ENCODE measurements around the gene IL18BP. TPM values are rescaled to one million over a fixed set of nuclear protein-coding genes. Genes with fewer than 3 reads are reported as not detected.

The IL18BP gene
- total and polyA plus RNA-seq, 2 of the 13 experiments (the other 11 are each of a cell fraction or from before 2014, with no cell fraction given) = 4.1 to 12.8 TPM

DNA sequence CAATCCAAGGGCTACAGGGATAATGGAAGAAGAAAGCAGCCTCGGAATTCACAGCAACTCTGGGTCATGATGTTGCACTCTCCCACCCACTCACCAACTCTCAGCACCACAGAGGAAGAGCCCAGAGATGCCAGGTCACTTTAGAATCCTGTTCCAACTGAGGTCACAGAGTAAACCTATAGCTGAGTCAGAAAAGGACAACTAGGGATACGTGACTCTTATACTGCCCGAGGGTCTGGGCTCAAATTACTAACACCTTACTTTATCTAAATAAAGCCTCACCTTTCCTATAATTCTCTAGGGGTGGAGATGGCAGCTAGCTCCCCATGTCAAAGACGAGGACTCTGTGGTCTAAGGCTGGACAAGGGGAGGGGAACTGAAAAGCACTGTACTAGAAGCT lies 24.6 kb downstream of the IL18BP start:
- ATAC-seq (no peak), FAIRE-seq (no peak), DNase-seq (ENCODE audit: low spot score) (no peak)
- peaks cover 53 to 91% of the 10 kb centered on the region in 2 experiments for H3K36me3 ChIP-seq (replicated peaks in 1 of 2; ENCODE audit: control insufficient read depth in 1 of 2, insufficient read depth in 2 of 2, low read length in 2 of 2)
- H2AFZ ChIP-seq (ENCODE audit: low read length) = no peak overlapping the region
- in situ Hi-C loops (cut with HindIII; ENCODE audit: extremely low pct_ligation_motif_present, low pct_unique_long_range_greater_than_20kb) = no loop called here
- TF ChIP-seq SYNCRIP (IDR thresholded peaks at IDR 0.05; ENCODE audit: insufficient read depth, low read depth, low read length) (no peak), ZNF543 (CRISPR knock-in tag; IDR thresholded peaks at IDR 0.05) (no peak), MTA1 (CRISPR knock-in tag; IDR thresholded peaks at IDR 0.05; ENCODE audit: borderline replicate concordance) (no peak), PAX8 (CRISPR knock-in tag; IDR thresholded peaks at IDR 0.05; ENCODE audit: borderline replicate concordance) (no peak), POLR2G (IDR thresholded peaks at IDR 0.05; ENCODE audit: low read depth, low read length) (no peak), MIER2 (CRISPR knock-in tag; IDR thresholded peaks at IDR 0.05) (no peak), ZNF605 (CRISPR knock-in tag; IDR thresholded peaks at IDR 0.05) (no peak)
- TF ChIP-seq, protein P1, sequence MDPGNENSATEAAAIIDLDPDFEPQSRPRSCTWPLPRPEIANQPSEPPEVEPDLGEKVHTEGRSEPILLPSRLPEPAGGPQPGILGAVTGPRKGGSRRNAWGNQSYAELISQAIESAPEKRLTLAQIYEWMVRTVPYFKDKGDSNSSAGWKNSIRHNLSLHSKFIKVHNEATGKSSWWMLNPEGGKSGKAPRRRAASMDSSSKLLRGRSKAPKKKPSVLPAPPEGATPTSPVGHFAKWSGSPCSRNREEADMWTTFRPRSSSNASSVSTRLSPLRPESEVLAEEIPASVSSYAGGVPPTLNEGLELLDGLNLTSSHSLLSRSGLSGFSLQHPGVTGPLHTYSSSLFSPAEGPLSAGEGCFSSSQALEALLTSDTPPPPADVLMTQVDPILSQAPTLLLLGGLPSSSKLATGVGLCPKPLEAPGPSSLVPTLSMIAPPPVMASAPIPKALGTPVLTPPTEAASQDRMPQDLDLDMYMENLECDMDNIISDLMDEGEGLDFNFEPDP (CRISPR knock-in tag; conservative IDR thresholded peaks at IDR 0.05) = no peak
- no peak overlapping the region for H3K4me3 ChIP-seq (replicated peaks in 1 of 3; ENCODE audit: insufficient read depth in 1 of 3, low read depth in 2 of 3, low read length in 3 of 3)
- no peaks in the 10 kb centered on the region for H3K9me3 ChIP-seq (ENCODE audit: low read length)
- ChIA-PET POLR2A (no interaction called here), CTCF (ENCODE audit: low intra/inter-chr PET ratio, low total read pairs) (no interaction called here)
- no peak overlapping the region for H3K27ac ChIP-seq (ENCODE audit: extremely low read length, insufficient read depth, low read length)
- no peak overlapping the region for H3K4me2 ChIP-seq (ENCODE audit: low read depth, low read length)
- H3K27me3 ChIP-seq (ENCODE audit: control insufficient read depth in 1 of 2, insufficient read depth in 2 of 2, low read length in 2 of 2) = no peaks in the 10 kb centered on the region
- BruUV-seq (replicated peaks) = no TSS peak
- H3K79me2 ChIP-seq (ENCODE audit: insufficient read depth, low read length) = no peaks in the 10 kb centered on the region
- H3K4me1 ChIP-seq (ENCODE audit: insufficient read depth, low read length) = no peaks in the 10 kb centered on the region
- intact Hi-C loops (cut with micrococcal nuclease; ENCODE audit: unreplicated experiment) = no loop called here
- WGBS (ENCODE audit: low lambda C conversion rate) = 95% methylated on average over 4 of the region's 4 CpGs
- no peaks in the 10 kb centered on the region for H4K20me1 ChIP-seq (ENCODE audit: insufficient read depth, low read length)
- H3K9ac ChIP-seq (ENCODE audit: insufficient read depth, low read depth, low read length) = no peak overlapping the region
